GM12874 (cell line): ENCODE results near the gene KLHL40.

Source experiments
- CTCF ChIP-seq: IDR thresholded peaks from 2 replicates; pipeline ENCODE4 v1.5.1; 2011; ENCODE audit warnings: low read depth, mild to moderate bottlenecking, control low read depth, low read length, moderate library complexity; ENCODE audit not compliant: insufficient read depth

Gene KLHL40

GRCh38 chr3:42710323-42711021 is 25.1 kb downstream of the KLHL40 start:
- no peak for TF ChIP-seq CTCF

- no peak for TF ChIP-seq CTCF
Measured at GRCh38 chr3:42711491-42712343, 26.4 kb downstream of the KLHL40 start.

- TF ChIP-seq CTCF, result no peak
Measured at GRCh38 chr3:42712344-42712648, 27.0 kb downstream of the KLHL40 start.

- no peak for TF ChIP-seq CTCF
Measured at GRCh38 chr3:42712688-42713372, 27.5 kb downstream of the KLHL40 start.

- TF ChIP-seq CTCF, result no peak
Measured at GRCh38 chr3:42713747-42714146, 28.4 kb downstream of the KLHL40 start.

GRCh38 chr3:42714171-42714852 is 29.0 kb downstream of the KLHL40 start:
- no peak for TF ChIP-seq CTCF

- no peak for TF ChIP-seq CTCF
Measured at GRCh38 chr3:42717306-42717705, 32.0 kb downstream of the KLHL40 start.
